Glutamatergic neuron (in vitro differentiated cells): Measurements from ENCODE around the gene METAP1. TPM values are rescaled to one million over a fixed set of nuclear protein-coding genes. Genes with fewer than 3 reads are reported as not detected.
A peak's percentile ranks its signal among the peaks of the same experiment; 100 is the strongest.
"Not testable (repeated sequence)": the region's sequence is repeated elsewhere in the genome, so short reads cannot be mapped to it uniquely, and the experiment has no call there.

Experiments
- DNase-seq: peaks from one replicate; pipeline ENCODE4 v3.0.0; 2022
- H3K27ac Mint-ChIP-seq: one replicate; pipeline ENCODE4 v1.8.0; 2020; ENCODE audit warnings: mild to moderate bottlenecking, mixed read lengths, inconsistent platforms; ENCODE audit not compliant: unreplicated experiment
- H3K27me3 Mint-ChIP-seq: one replicate; pipeline ENCODE4 v1.8.0; 2020; ENCODE audit warnings: mild to moderate bottlenecking, moderate library complexity, mixed read lengths, inconsistent platforms; ENCODE audit not compliant: unreplicated experiment
- H3K36me3 Mint-ChIP-seq: one replicate; pipeline ENCODE4 v1.8.0; 2020; ENCODE audit warnings: mild to moderate bottlenecking, mixed read lengths, inconsistent platforms; ENCODE audit not compliant: unreplicated experiment
- H3K4me1 Mint-ChIP-seq: one replicate; pipeline ENCODE4 v1.8.0; 2020; ENCODE audit warnings: mild to moderate bottlenecking, low read depth, mixed read lengths, inconsistent platforms; ENCODE audit not compliant: unreplicated experiment
- H3K4me3 Mint-ChIP-seq: one replicate; pipeline ENCODE4 v1.8.0; 2020; ENCODE audit warnings: mild to moderate bottlenecking, mixed read lengths, inconsistent platforms; ENCODE audit not compliant: unreplicated experiment
- H3K9me3 Mint-ChIP-seq: one replicate; pipeline ENCODE4 v1.8.0; 2020; ENCODE audit warnings: mild to moderate bottlenecking, moderate library complexity, mixed read lengths, inconsistent platforms; ENCODE audit not compliant: unreplicated experiment
- total RNA-seq: library from RNA; stranded (reverse); fragmentation: NEBNext Ultra II Directional; extraction: Animal tissue kit (Norgen Biotek cat#: 25700); gene quantifications from one replicate; pipeline ENCODE4 v1.2.1, GENCODE V29; 2021; ENCODE audit not compliant: unreplicated experiment
- TF ChIP-seq, protein P1 (sequence below): fragments of 200-600 bp; sonication (generic); IDR thresholded peaks from one replicate; pipeline ENCODE4 v1.5.0; 2021; ENCODE audit not compliant: partially characterized antibody, unreplicated experiment

Gene METAP1
- total RNA-seq, 1 donor from 2014 or later, result 26.2 TPM

DNA sequence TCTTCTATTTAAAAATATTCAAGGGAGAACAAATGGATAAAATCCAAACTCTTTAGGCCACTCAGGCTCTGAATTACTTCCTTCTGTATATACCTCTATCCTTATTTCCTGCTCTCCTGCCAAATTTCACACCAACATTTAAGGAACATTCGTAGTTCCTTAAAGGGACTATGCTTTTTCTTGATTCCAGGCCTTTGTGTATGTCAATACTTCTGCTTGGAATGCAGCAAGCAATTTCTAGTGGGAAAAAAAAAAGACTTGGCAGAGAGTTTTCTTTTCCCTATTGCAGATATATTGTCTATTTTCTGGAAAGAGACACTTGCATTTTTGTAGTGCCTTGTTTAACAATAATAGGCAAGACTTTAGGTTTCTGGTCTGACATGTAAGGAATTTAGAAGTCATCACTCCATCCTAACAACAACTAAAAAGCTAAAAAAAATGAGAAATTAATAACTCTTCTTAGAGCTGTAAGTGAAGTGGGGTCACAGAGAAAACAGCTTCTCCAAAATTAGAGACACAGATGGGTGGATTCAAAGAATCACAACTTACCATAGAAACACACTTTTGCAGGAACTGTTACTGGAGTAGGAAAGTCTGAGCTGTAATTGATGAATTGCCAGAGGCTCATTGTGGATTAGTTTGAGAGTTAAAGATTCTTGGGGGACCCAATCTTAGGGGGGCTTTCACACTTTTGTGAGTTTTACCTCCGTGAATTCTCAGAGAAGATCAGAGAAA, 95.1 kb downstream of the METAP1 start:
- no peak for DNase-seq
- Mint-ChIP-seq H3K27ac (no peak overlapping the region), H3K4me1 (peaks cover 11% of the 10 kb centered on the region), H3K27me3 (peaks cover 9% of the 10 kb centered on the region), H3K36me3 (no peaks in the 10 kb centered on the region), H3K4me3 (peak overlapping the region; percentile 72), H3K9me3 (peaks cover 6% of the 10 kb centered on the region)
- TF ChIP-seq, protein P1, sequence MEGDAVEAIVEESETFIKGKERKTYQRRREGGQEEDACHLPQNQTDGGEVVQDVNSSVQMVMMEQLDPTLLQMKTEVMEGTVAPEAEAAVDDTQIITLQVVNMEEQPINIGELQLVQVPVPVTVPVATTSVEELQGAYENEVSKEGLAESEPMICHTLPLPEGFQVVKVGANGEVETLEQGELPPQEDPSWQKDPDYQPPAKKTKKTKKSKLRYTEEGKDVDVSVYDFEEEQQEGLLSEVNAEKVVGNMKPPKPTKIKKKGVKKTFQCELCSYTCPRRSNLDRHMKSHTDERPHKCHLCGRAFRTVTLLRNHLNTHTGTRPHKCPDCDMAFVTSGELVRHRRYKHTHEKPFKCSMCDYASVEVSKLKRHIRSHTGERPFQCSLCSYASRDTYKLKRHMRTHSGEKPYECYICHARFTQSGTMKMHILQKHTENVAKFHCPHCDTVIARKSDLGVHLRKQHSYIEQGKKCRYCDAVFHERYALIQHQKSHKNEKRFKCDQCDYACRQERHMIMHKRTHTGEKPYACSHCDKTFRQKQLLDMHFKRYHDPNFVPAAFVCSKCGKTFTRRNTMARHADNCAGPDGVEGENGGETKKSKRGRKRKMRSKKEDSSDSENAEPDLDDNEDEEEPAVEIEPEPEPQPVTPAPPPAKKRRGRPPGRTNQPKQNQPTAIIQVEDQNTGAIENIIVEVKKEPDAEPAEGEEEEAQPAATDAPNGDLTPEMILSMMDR, result no peak

DNA sequence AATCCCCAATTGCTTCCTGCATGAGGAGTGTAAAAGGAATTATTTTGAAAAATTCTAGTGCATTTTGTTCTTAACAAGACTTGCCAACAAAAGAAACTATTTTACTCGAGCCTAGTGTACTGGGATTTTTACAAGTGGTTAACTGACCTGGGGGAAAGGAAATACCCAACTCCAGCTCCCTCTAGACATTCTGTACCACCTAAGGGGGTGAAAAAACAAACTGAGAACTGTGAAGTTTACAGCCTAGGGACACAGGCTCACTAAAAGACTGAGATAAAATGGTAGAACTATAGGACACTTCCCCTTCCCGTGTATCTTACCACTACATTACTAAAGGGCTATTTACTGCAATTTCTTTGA, 95.7 kb downstream of the METAP1 start:
- H3K27ac Mint-ChIP-seq, result no peak overlapping the region

DNA sequence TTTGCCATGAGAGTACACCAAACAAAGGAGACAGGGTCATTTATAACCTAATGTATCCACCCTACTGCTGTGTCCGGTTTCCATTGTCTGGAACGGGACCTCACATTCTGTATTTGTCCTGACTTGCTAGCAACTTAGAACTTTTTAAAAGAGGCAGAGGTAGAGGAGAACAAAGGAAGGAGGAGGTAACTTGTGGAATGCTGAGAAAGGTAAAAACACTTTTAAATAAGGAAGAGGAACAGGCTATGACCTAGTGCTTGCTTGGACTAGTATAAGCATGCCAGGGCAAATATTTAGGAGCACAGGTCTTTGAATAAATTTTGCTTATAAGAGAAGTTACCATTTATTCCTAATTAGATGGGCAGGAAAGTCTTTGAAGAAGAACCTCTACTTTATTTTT, 96.3 kb downstream of the METAP1 start:
- not testable (repeated sequence) for H3K9me3 Mint-ChIP-seq, H3K27me3 Mint-ChIP-seq, DNase-seq, H3K4me1 Mint-ChIP-seq, H3K4me3 Mint-ChIP-seq, H3K27ac Mint-ChIP-seq, H3K36me3 Mint-ChIP-seq

More for the DNA sequence above, 95.7 kb downstream of the METAP1 start:
- TF ChIP-seq, protein P1, result no peak
- H3K4me1 Mint-ChIP-seq, result peaks cover 10% of the 10 kb centered on the region
- H3K36me3 Mint-ChIP-seq, result no peaks in the 10 kb centered on the region
- no peak for DNase-seq
- H3K27me3 Mint-ChIP-seq, result peaks cover 9% of the 10 kb centered on the region
- no peak overlapping the region for H3K4me3 Mint-ChIP-seq
- peaks cover 6% of the 10 kb centered on the region for H3K9me3 Mint-ChIP-seq

DNA sequence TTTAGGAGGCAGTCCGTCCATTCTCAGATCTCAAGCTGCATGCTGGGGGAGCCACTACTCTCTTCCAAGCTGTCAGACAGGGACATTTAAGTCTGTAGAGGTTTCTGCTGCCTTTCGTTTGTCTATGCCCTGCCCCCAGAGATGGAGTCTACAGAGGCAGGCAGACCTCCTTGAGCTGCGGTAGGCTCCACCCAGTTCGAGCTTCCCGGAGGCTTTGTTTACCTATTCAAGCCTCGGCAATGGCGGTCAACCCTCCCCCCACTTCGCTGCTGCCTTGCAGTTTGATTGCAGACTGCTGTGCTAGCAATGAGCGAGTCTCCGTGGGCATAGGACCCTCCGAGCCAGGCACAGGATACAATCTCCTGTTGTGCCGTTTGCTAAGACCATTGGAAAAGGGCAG, 103.8 kb downstream of the METAP1 start:
- peaks cover 5% of the 10 kb centered on the region for H3K9me3 Mint-ChIP-seq
- H3K4me3 Mint-ChIP-seq, result no peak overlapping the region
- no peaks in the 10 kb centered on the region for H3K4me1 Mint-ChIP-seq
- TF ChIP-seq, protein P1, result no peak
- DNase-seq, result no peak
- no peaks in the 10 kb centered on the region for H3K36me3 Mint-ChIP-seq
- peaks cover 2% of the 10 kb centered on the region for H3K27me3 Mint-ChIP-seq
- H3K27ac Mint-ChIP-seq, result no peak overlapping the region

DNA sequence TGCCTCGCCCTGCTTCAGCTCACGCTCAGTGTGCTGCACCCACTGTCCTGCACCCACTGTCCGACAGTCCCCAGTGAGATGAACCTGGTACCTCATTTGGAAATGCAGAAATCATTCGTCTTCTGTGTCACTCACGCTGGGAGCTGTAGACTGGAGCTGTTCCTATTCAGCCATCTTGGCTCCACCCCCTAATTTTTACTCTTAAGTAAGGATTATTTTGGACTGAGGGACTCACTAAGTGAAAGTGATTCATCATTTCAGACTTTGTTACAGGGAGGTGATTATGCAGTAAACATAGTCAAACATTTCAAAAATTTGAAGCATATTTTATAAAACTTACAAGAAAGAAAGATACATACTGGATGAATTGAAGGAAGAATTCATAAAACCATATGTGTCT, 104.3 kb downstream of the METAP1 start:
- H3K4me3 Mint-ChIP-seq, DNase-seq, H3K27me3 Mint-ChIP-seq: not testable (repeated sequence)

DNA sequence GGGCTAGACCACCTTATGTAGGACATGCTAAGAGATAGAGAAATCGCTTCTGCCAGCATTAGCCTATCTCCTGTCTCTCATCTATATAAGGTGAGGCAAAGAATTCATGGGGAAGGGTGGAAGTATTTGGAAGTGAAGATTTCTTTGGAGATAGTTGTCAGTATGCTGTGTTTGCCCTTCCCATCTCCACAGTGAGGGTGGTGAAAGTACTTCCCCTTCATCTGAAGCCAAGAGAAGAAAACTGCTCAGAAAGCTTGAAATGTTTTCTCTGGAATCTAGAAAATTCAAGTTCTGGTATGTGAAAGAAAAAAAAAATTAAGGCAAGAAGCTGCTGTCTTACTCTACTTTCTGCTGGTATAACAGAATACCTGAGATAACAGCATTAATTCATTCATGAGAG, 105.4 kb downstream of the METAP1 start:
- TF ChIP-seq, protein P1, result no peak
- H3K4me1 Mint-ChIP-seq, result no peaks in the 10 kb centered on the region
- DNase-seq, result no peak

More for the DNA sequence above, 104.3 kb downstream of the METAP1 start:
- not testable (repeated sequence) for H3K27ac Mint-ChIP-seq, H3K36me3 Mint-ChIP-seq, H3K4me1 Mint-ChIP-seq, H3K9me3 Mint-ChIP-seq

More for the DNA sequence above, 105.4 kb downstream of the METAP1 start:
- peaks cover 2% of the 10 kb centered on the region for H3K27me3 Mint-ChIP-seq
- no peak overlapping the region for H3K27ac Mint-ChIP-seq
- no peak overlapping the region for H3K4me3 Mint-ChIP-seq
- no peaks in the 10 kb centered on the region for H3K36me3 Mint-ChIP-seq
- H3K9me3 Mint-ChIP-seq, result peaks cover 5% of the 10 kb centered on the region
